ENCODE results near the gene PDZD2.

DNA sequence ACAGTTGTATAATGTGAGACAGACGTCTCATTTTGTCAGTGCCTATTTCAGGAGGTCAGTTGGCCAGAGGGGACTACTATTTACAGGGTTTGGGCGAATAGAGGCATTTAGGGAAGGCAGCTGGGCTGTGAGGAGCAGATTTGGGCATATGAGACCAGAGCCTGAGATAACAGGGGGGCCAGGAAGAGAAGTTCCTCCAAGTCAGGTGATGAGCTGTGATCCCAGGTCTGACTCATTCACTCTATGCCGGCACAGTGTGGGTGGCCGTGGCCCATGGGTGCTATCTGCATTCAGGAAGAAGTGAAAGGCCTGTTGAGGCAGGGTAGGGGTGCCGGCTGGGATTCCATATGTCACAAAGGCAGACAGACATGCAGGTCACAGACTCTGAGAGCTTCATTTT is 142.8 kb downstream of the PDZD2 start:
- TF ChIP-seq, protein P1, sequence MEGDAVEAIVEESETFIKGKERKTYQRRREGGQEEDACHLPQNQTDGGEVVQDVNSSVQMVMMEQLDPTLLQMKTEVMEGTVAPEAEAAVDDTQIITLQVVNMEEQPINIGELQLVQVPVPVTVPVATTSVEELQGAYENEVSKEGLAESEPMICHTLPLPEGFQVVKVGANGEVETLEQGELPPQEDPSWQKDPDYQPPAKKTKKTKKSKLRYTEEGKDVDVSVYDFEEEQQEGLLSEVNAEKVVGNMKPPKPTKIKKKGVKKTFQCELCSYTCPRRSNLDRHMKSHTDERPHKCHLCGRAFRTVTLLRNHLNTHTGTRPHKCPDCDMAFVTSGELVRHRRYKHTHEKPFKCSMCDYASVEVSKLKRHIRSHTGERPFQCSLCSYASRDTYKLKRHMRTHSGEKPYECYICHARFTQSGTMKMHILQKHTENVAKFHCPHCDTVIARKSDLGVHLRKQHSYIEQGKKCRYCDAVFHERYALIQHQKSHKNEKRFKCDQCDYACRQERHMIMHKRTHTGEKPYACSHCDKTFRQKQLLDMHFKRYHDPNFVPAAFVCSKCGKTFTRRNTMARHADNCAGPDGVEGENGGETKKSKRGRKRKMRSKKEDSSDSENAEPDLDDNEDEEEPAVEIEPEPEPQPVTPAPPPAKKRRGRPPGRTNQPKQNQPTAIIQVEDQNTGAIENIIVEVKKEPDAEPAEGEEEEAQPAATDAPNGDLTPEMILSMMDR (conservative IDR thresholded peaks at IDR 0.05; ENCODE audit: low read length), result no peak
- no peak for TF ChIP-seq EZH2phosphoT487 (IDR thresholded peaks at IDR 0.05; ENCODE audit: borderline replicate concordance)

All from Loucy (cell line).